GM23338 (cell line): Measurements from ENCODE around the gene CADPS2. TPM values are rescaled to one million over a fixed set of nuclear protein-coding genes. Genes with fewer than 3 reads are reported as not detected.

ENCODE experiments used
- ATAC-seq: fragments of 200-7000 bp; cut with Tn5 transposase; 3 replicates; pipeline ENCODE4 v1.9.1; 2020
- DNase-seq: peaks from one replicate; pipeline ENCODE4 v3.0.0-alpha.2; 2015; ENCODE audit warnings: low spot score
- H2AFZ ChIP-seq: fragments of 200-600 bp; sonication (generic); 2 replicates; pipeline ENCODE4 v1.8.0; 2016; ENCODE audit warnings: antibody characterized with exemption, mild to moderate bottlenecking, moderate library complexity
- H3F3A ChIP-seq: fragments of 200-600 bp; sonication (generic); replicated peaks from 2 replicates; pipeline ENCODE4 v1.8.0; 2017; ENCODE audit warnings: antibody characterized with exemption, mixed run types, low read depth
- H3K27ac ChIP-seq: fragments of 200-600 bp; sonication (generic); 2 replicates; pipeline ENCODE4 v1.6.1; 2016; ENCODE audit warnings: low read depth
- H3K27me3 ChIP-seq: fragments of 200-600 bp; sonication (generic); 2 replicates; pipeline ENCODE4 v1.8.0; 2016; ENCODE audit warnings: mild to moderate bottlenecking, mixed run types, moderate library complexity; ENCODE audit not compliant: insufficient read depth
- H3K36me3 ChIP-seq: fragments of 200-600 bp; sonication (generic); 2 replicates; pipeline ENCODE4 v1.8.0; 2016; ENCODE audit warnings: mild to moderate bottlenecking; ENCODE audit not compliant: insufficient read depth
- H3K4me1 ChIP-seq: fragments of 200-600 bp; sonication (generic); 2 replicates; pipeline ENCODE4 v1.8.0; 2016; ENCODE audit warnings: mild to moderate bottlenecking, moderate library complexity; ENCODE audit not compliant: insufficient read depth
- H3K4me2 ChIP-seq: fragments of 200-600 bp; sonication (generic); 2 replicates; pipeline ENCODE4 v1.7.1; 2017; ENCODE audit warnings: mixed run types
- H3K4me3 ChIP-seq: fragments of 200-600 bp; sonication (generic); 2 replicates; pipeline ENCODE4 v1.6.1; 2016; ENCODE audit warnings: mixed run types
- H3K79me2 ChIP-seq: fragments of 200-600 bp; sonication (generic); replicated peaks from 2 replicates; pipeline ENCODE4 v1.8.0; 2017; ENCODE audit warnings: mild to moderate bottlenecking; ENCODE audit not compliant: insufficient read depth
- H3K9me2 ChIP-seq: fragments of 200-600 bp; sonication (generic); 2 replicates; pipeline ENCODE4 v1.8.0; 2017; ENCODE audit not compliant: insufficient read depth
- H4K20me1 ChIP-seq: fragments of 200-600 bp; sonication (generic); replicated peaks from 2 replicates; pipeline ENCODE4 v1.8.0; 2017; ENCODE audit warnings: mild to moderate bottlenecking; ENCODE audit not compliant: insufficient read depth
- H3K27ac Mint-ChIP-seq: 2 replicates; pipeline ENCODE4 v1.8.0; 2020; ENCODE audit warnings: inconsistent platforms, mild to moderate bottlenecking, moderate library complexity, mixed read lengths
- H3K27me3 Mint-ChIP-seq: 3 replicates; pipeline ENCODE4 v1.8.0; 2022; ENCODE audit warnings: low read depth, mild to moderate bottlenecking, moderate library complexity, mixed read lengths, inconsistent platforms; ENCODE audit not compliant: insufficient read depth, poor library complexity
- H3K36me3 Mint-ChIP-seq: 3 replicates; pipeline ENCODE4 v1.8.0; 2021; ENCODE audit warnings: low read depth, mild to moderate bottlenecking, inconsistent platforms, moderate library complexity, mixed read lengths
- H3K4me1 Mint-ChIP-seq: 3 replicates; pipeline ENCODE4 v1.8.0; 2020; ENCODE audit warnings: mild to moderate bottlenecking, inconsistent platforms, mixed read lengths
- H3K4me3 Mint-ChIP-seq: 3 replicates; pipeline ENCODE4 v1.8.0; 2021; ENCODE audit warnings: moderate library complexity, mild to moderate bottlenecking, inconsistent platforms, mixed read lengths
- H3K9me3 Mint-ChIP-seq: 3 replicates; pipeline ENCODE4 v1.8.0; 2020; ENCODE audit warnings: moderate library complexity, mild to moderate bottlenecking, inconsistent platforms, mixed read lengths
- ETS1 ChIP-seq: IDR thresholded peaks from 2 replicates; pipeline ENCODE4 v1.6.1; 2016; ENCODE audit warnings: antibody characterized with exemption
- EZH2 ChIP-seq: fragments of 200-600 bp; sonication (generic); IDR thresholded peaks from one replicate; pipeline ENCODE4 v1.8.0; 2017; ENCODE audit warnings: antibody characterized with exemption, mild to moderate bottlenecking, low read depth; ENCODE audit not compliant: unreplicated experiment
- JUNB ChIP-seq: IDR thresholded peaks from one replicate; pipeline ENCODE4 v1.6.1; 2016; ENCODE audit warnings: antibody characterized with exemption; ENCODE audit not compliant: unreplicated experiment
- NANOG ChIP-seq: IDR thresholded peaks from 2 replicates; pipeline ENCODE4 v1.6.1; 2016; ENCODE audit warnings: antibody characterized with exemption, borderline replicate concordance
- POLR2AphosphoS5 ChIP-seq: IDR thresholded peaks from 2 replicates; pipeline ENCODE4 v1.6.1; 2016; ENCODE audit warnings: antibody characterized with exemption, low read depth
- STAT1 ChIP-seq: IDR thresholded peaks from one replicate; pipeline ENCODE4 v1.6.1; 2016; ENCODE audit warnings: antibody characterized with exemption; ENCODE audit not compliant: unreplicated experiment
- ZNF331 ChIP-seq: fragments of 250-450 bp; sonication (Bioruptor Pico); IDR thresholded peaks from 2 replicates; pipeline ENCODE4 v1.5.0; 2020; ENCODE audit warnings: low read depth, mild to moderate bottlenecking, moderate library complexity
- polyA plus RNA-seq: library from polyadenylated mRNA; unstranded; fragments of >200 nt; fragmentation: Nextera tagmentation; extraction: Ambion mirVana; gene quantifications from 2 replicates; pipeline ENCODE4 v1.2.1, GENCODE V29; 2016
- total RNA-seq: library from RNA; depleted of rRNA; stranded (reverse); fragments of >200 nt; shearing (Covaris generic); gene quantifications from 2 replicates; pipeline ENCODE4 v1.2.3, GENCODE V29; 2014
- TF ChIP-seq, protein P1 (sequence below): fragments of 250-450 bp; sonication (Bioruptor Pico); IDR thresholded peaks from 2 replicates; pipeline ENCODE4 v1.5.0; 2020; ENCODE audit warnings: mild to moderate bottlenecking, moderate library complexity

Gene CADPS2
- total and polyA plus RNA-seq, 2 experiments from 2014 or later, result 16.3 to 36.9 TPM

DNA sequence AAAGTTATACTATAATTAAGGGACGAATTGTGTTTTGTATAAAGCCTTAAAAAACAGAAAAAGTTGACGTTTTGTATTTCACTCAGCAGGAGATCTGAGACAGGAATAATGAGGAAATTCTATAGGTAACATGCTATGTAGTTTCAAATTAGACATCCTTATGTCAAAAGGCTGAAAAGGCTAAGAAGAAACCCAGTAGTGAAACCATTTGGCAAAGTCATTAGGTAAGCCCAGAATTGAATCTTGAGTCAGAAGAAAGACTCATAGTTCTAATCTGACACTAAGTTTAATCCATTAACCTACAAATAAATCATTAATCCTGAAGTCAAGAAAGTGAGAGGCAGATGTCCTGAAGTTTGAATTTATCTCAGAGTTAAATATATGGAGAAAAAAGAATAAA, 266.6 kb downstream of the CADPS2 start (continued):
- TF ChIP-seq, protein P1, sequence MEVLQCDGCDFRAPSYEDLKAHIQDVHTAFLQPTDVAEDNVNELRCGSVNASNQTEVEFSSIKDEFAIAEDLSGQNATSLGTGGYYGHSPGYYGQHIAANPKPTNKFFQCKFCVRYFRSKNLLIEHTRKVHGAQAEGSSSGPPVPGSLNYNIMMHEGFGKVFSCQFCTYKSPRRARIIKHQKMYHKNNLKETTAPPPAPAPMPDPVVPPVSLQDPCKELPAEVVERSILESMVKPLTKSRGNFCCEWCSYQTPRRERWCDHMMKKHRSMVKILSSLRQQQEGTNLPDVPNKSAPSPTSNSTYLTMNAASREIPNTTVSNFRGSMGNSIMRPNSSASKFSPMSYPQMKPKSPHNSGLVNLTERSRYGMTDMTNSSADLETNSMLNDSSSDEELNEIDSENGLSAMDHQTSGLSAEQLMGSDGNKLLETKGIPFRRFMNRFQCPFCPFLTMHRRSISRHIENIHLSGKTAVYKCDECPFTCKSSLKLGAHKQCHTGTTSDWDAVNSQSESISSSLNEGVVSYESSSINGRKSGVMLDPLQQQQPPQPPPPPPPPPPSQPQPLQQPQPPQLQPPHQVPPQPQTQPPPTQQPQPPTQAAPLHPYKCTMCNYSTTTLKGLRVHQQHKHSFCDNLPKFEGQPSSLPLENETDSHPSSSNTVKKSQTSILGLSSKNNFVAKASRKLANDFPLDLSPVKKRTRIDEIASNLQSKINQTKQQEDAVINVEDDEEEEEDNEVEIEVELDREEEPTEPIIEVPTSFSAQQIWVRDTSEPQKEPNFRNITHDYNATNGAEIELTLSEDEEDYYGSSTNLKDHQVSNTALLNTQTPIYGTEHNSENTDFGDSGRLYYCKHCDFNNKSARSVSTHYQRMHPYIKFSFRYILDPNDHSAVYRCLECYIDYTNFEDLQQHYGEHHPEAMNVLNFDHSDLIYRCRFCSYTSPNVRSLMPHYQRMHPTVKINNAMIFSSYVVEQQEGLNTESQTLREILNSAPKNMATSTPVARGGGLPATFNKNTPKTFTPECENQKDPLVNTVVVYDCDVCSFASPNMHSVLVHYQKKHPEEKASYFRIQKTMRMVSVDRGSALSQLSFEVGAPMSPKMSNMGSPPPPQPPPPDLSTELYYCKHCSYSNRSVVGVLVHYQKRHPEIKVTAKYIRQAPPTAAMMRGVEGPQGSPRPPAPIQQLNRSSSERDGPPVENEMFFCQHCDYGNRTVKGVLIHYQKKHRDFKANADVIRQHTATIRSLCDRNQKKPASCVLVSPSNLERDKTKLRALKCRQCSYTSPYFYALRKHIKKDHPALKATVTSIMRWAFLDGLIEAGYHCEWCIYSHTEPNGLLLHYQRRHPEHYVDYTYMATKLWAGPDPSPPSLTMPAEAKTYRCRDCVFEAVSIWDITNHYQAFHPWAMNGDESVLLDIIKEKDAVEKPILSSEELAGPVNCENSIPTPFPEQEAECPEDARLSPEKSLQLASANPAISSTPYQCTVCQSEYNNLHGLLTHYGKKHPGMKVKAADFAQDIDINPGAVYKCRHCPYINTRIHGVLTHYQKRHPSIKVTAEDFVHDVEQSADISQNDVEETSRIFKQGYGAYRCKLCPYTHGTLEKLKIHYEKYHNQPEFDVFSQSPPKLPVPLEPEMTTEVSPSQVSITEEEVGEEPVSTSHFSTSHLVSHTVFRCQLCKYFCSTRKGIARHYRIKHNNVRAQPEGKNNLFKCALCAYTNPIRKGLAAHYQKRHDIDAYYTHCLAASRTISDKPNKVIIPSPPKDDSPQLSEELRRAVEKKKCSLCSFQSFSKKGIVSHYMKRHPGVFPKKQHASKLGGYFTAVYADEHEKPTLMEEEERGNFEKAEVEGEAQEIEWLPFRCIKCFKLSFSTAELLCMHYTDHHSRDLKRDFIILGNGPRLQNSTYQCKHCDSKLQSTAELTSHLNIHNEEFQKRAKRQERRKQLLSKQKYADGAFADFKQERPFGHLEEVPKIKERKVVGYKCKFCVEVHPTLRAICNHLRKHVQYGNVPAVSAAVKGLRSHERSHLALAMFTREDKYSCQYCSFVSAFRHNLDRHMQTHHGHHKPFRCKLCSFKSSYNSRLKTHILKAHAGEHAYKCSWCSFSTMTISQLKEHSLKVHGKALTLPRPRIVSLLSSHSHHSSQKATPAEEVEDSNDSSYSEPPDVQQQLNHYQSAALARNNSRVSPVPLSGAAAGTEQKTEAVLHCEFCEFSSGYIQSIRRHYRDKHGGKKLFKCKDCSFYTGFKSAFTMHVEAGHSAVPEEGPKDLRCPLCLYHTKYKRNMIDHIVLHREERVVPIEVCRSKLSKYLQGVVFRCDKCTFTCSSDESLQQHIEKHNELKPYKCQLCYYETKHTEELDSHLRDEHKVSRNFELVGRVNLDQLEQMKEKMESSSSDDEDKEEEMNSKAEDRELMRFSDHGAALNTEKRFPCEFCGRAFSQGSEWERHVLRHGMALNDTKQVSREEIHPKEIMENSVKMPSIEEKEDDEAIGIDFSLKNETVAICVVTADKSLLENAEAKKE (CRISPR knock-in tag), result no peak
- TF ChIP-seq POLR2AphosphoS5, result no peak
- no peak for TF ChIP-seq ETS1
- no peak for TF ChIP-seq STAT1

- H3K27me3 ChIP-seq, result no peaks in the 10 kb centered on the region
- no peak for ATAC-seq
- H3K79me2 ChIP-seq, result no peaks in the 10 kb centered on the region
- no peak for DNase-seq
- no peaks in the 10 kb centered on the region for H3K36me3 ChIP-seq
- H3K27ac Mint-ChIP-seq, result no peak overlapping the region
- no peak overlapping the region for H3K4me3 ChIP-seq
- no peaks in the 10 kb centered on the region for H3K27me3 Mint-ChIP-seq
- H3K4me2 ChIP-seq, result no peak overlapping the region
- no peaks in the 10 kb centered on the region for H3F3A ChIP-seq
- no peak overlapping the region for H2AFZ ChIP-seq
- no peaks in the 10 kb centered on the region for H3K36me3 Mint-ChIP-seq
- H3K9me3 Mint-ChIP-seq, result no peaks in the 10 kb centered on the region
- H3K4me3 Mint-ChIP-seq, result no peak overlapping the region
- no peaks in the 10 kb centered on the region for H3K9me2 ChIP-seq
- peaks cover 7% of the 10 kb centered on the region; the same call in 2 of the 3 replicates for H3K4me1 Mint-ChIP-seq
- no peaks in the 10 kb centered on the region for H3K4me1 ChIP-seq
- no peaks in the 10 kb centered on the region for H4K20me1 ChIP-seq
- no peak overlapping the region; the same call in 1 of the 2 replicates for H3K27ac ChIP-seq
- TF ChIP-seq JUNB (no peak), NANOG (no peak), ZNF331 (CRISPR knock-in tag) (no peak), EZH2 (no peak)
- TF ChIP-seq, protein P1 (CRISPR knock-in tag), result no peak
These were observed 267.6 kb downstream of the CADPS2 start for GRCh38 chr7:122618585-122619189.
